ENCODE results near the gene OXLD1. TPM values are rescaled to one million over a fixed set of nuclear protein-coding genes. Genes with fewer than 3 reads are reported as not detected.

OXLD1 gene
- total and polyA plus RNA-seq, 10 of the 15 experiments (the other 5 are each of a cell fraction or from before 2014, with no cell fraction given) = 4.6 to 89.5 (median 39.8) TPM

- Histone ChIP-seq H3K27ac (ENCODE audit: control insufficient read depth, insufficient read depth) (no peak overlapping the region), H3K9ac (ENCODE audit: control insufficient read depth, insufficient read depth, low read length) (no peak overlapping the region), H3K79me2 (ENCODE audit: control insufficient read depth, insufficient read depth, low read length) (no peaks in the 10 kb centered on the region), H3K4me2 (ENCODE audit: control insufficient read depth, insufficient read depth) (no peak overlapping the region), H3K9me3 (replicated peaks; ENCODE audit: control insufficient read depth, insufficient read depth, low read length) (no peaks in the 10 kb centered on the region), H3K27me3 (replicated peaks in 1 of 2; ENCODE audit: control insufficient read depth in 2 of 2, insufficient read depth in 2 of 2, low read length in 1 of 2) (no peaks in the 10 kb centered on the region), H3K36me3 (ENCODE audit: control insufficient read depth in 2 of 2, insufficient read depth in 2 of 2, low read length in 1 of 2) (peaks cover 7 to 23% of the 10 kb centered on the region in 2 experiments), H2AFZ (ENCODE audit: control insufficient read depth, low read depth, low read length) (no peak overlapping the region), H3K4me3 (no peak overlapping the region), H3K4me1 (ENCODE audit: control insufficient read depth, insufficient read depth, low read length) (no peaks in the 10 kb centered on the region), H4K20me1 (ENCODE audit: control insufficient read depth, insufficient read depth) (no peaks in the 10 kb centered on the region)
- in situ Hi-C loops (cut with MboI) (no loop called here), intact Hi-C loops (cut with micrococcal nuclease; ENCODE audit: unreplicated experiment) (no loop called here)
- ChIA-PET RAD21 (ENCODE audit: unreplicated experiment) (no interaction called here), SMC1A (ENCODE audit: uncharacterized antibody, unreplicated experiment) (no interaction called here), CTCF (interaction anchor here (2.2 kb wide), 1 partner anchor 10 kb away, joined by 5 read pairs; the partner anchor contains the start of genes ARL16 and HGS), POLR2A (no interaction called here)
- ATAC-seq (no peak), FAIRE-seq (no peak), DNase-seq (ENCODE audit: low read depth, low spot score) (no peak)
- TF ChIP-seq STAT1 (conservative IDR thresholded peaks at IDR 0.05) (no peak), CHD1 (IDR thresholded peaks at IDR 0.05; ENCODE audit: low read depth, low read length) (no peak)
- BruUV-seq (replicated peaks) = TSS peak; percentile 30
- 92% methylated on average over 18 of the region's 18 CpGs for whole genome bisulfite sequencing (ENCODE audit: insufficient coverage, insufficient replicate concordance, low lambda C conversion rate, missing lambda C conversion rate)
Observed at GRCh38 chr17:81673561-81674258, 7.3 kb upstream of the OXLD1 start.

GRCh38 chr17:81672954-81673353 lies 6.5 kb upstream of the OXLD1 start:
- no peak overlapping the region for H3K27ac ChIP-seq (ENCODE audit: control insufficient read depth, insufficient read depth)
- no peak overlapping the region for H3K4me2 ChIP-seq (ENCODE audit: control insufficient read depth, insufficient read depth)
- no peak overlapping the region for H3K9ac ChIP-seq (ENCODE audit: control insufficient read depth, insufficient read depth, low read length)
- intact Hi-C loops (cut with micrococcal nuclease; ENCODE audit: unreplicated experiment) = no loop called here
- no peaks in the 10 kb centered on the region for H4K20me1 ChIP-seq (ENCODE audit: control insufficient read depth, insufficient read depth)
- FAIRE-seq = no peak
- no peak for ATAC-seq
- WGBS (ENCODE audit: insufficient coverage, insufficient replicate concordance, low lambda C conversion rate, missing lambda C conversion rate) = 94% methylated on average over 16 of the region's 16 CpGs
- no peak for DNase-seq (ENCODE audit: low read depth, low spot score)
- H3K79me2 ChIP-seq (ENCODE audit: control insufficient read depth, insufficient read depth, low read length) = peaks cover 5% of the 10 kb centered on the region
- 0 out of 2 replicates have a peak, but pooled peaks cover 2% of the 10 kb centered on the region for H3K4me1 ChIP-seq (ENCODE audit: control insufficient read depth, insufficient read depth, low read length)
- in situ Hi-C loops (cut with MboI) = no loop called here
- ChIA-PET SMC1A (ENCODE audit: uncharacterized antibody, unreplicated experiment) (no interaction called here), POLR2A (no interaction called here), CTCF (no interaction called here), RAD21 (ENCODE audit: unreplicated experiment) (no interaction called here)
- no peaks in the 10 kb centered on the region for H3K27me3 ChIP-seq (replicated peaks in 1 of 2; ENCODE audit: control insufficient read depth in 2 of 2, insufficient read depth in 2 of 2, low read length in 1 of 2)
- H3K9me3 ChIP-seq (replicated peaks; ENCODE audit: control insufficient read depth, insufficient read depth, low read length) = no peaks in the 10 kb centered on the region
- H3K4me3 ChIP-seq = no peak overlapping the region
- H2AFZ ChIP-seq (ENCODE audit: control insufficient read depth, low read depth, low read length) = no peak overlapping the region
- H3K36me3 ChIP-seq (ENCODE audit: control insufficient read depth in 2 of 2, insufficient read depth in 2 of 2, low read length in 1 of 2) = peaks cover 11 to 23% of the 10 kb centered on the region in 2 experiments
- no TSS peak for BruUV-seq (replicated peaks)
- TF ChIP-seq NFYA (IDR thresholded peaks at IDR 0.05; ENCODE audit: borderline replicate concordance, low read depth, low read length) (no peak), HDAC6 (IDR thresholded peaks at IDR 0.05; ENCODE audit: unreplicated experiment) (no peak), NR2C2 (IDR thresholded peaks at IDR 0.05; ENCODE audit: borderline replicate concordance, control insufficient read depth, insufficient read length, low read depth) (no peak), NKRF (conservative IDR thresholded peaks at IDR 0.05) (no peak), CBFB (IDR thresholded peaks at IDR 0.05; ENCODE audit: low read depth) (no peak), MTA3 (IDR thresholded peaks at IDR 0.05; ENCODE audit: borderline replicate concordance, low read length) (no peak), RELA (IDR thresholded peaks at IDR 0.05; ENCODE audit: borderline replicate concordance, partially characterized antibody) (no peak), REST (IDR thresholded peaks at IDR 0.05; ENCODE audit: low read depth, low read length) (no peak), POLR2A (IDR thresholded peaks at IDR 0.05; ENCODE audit: low read depth, low read length) (no peak), SIN3A (IDR thresholded peaks at IDR 0.05; ENCODE audit: low read depth, low read length) (no peak)

Measured in GM12878 (cell line).